Prostate gland (tissue), 2 donors: ENCODE measurements around the gene CPNE1.

Source experiments
- CTCF ChIP-seq, 4 experiments: fragments of 200-600 bp in 2 of 4; fragments of 450-650 bp in 2 of 4; sonication (generic) in 2 of 4; IDR thresholded peaks; 1 replicate in 3 of 4; 2 replicates in 1 of 4; pipeline ENCODE4 v1.5.1; 2016 to 2019; ENCODE audit warnings: antibody characterized with exemption in 4 of 4, mild to moderate bottlenecking in 2 of 4, moderate library complexity in 2 of 4
- POLR2A ChIP-seq: fragments of 450-650 bp; IDR thresholded peaks from one replicate; pipeline ENCODE4 v1.6.1; 2016; ENCODE audit warnings: antibody characterized with exemption, mild to moderate bottlenecking
- POLR2AphosphoS5 ChIP-seq: sonication (generic); formaldehyde crosslinking; IDR thresholded peaks from one replicate; pipeline ENCODE4 v1.6.1; 2017; ENCODE audit warnings: antibody characterized with exemption

GRCh38 chr20:35630636-35631035 lies 34.1 kb downstream of the CPNE1 start:
- TF ChIP-seq CTCF (IDR thresholded peaks at IDR 0.05) (no peak), POLR2A (no peak), POLR2AphosphoS5 (no peak)
